HepG2 (cell line): ENCODE measurements around the gene EGFR.

Experiments
- FOXM1 ChIP-seq: sonication (generic); formaldehyde crosslinking; IDR thresholded peaks from 2 replicates; pipeline ENCODE4 v1.5.0; 2020; ENCODE audit warnings: missing genetic modification reagents
- NCOA2 ChIP-seq: sonication (generic); formaldehyde crosslinking; IDR thresholded peaks from 2 replicates; pipeline ENCODE4 v1.8.0; 2022; ENCODE audit warnings: inconsistent platforms
- NFAT5 ChIP-seq: sonication (generic); formaldehyde crosslinking; IDR thresholded peaks from 2 replicates; pipeline ENCODE4 v1.4.0; 2020; ENCODE audit warnings: missing genetic modification reagents
- NFIC ChIP-seq: IDR thresholded peaks from 2 replicates; pipeline ENCODE4 v1.6.1; 2012; ENCODE audit warnings: mild to moderate bottlenecking, low read length, inconsistent platforms
- ZFP36 ChIP-seq: fragments of 150-350 bp; IDR thresholded peaks from 2 replicates; pipeline ENCODE4 v1.6.1; 2018; ENCODE audit warnings: borderline replicate concordance, low read length, low read depth; ENCODE audit not compliant: partially characterized antibody
- ZNF720 ChIP-seq: sonication (generic); formaldehyde crosslinking; IDR thresholded peaks from 2 replicates; pipeline ENCODE4 v1.4.0; 2020; ENCODE audit warnings: missing genetic modification reagents
- ZNF724P ChIP-seq: sonication (generic); formaldehyde crosslinking; IDR thresholded peaks from 2 replicates; pipeline ENCODE4 v1.8.0; 2022; ENCODE audit warnings: missing genetic modification reagents, borderline replicate concordance
- ZNF850 ChIP-seq: sonication (generic); formaldehyde crosslinking; conservative IDR thresholded peaks from 2 replicates; pipeline ENCODE4 v1.9.0; 2021; ENCODE audit warnings: mild to moderate bottlenecking, missing genetic modification reagents
- ZNF878 ChIP-seq: sonication (generic); formaldehyde crosslinking; IDR thresholded peaks from 2 replicates; pipeline ENCODE4 v1.8.1; 2023; ENCODE audit warnings: mild to moderate bottlenecking, missing genetic modification reagents, moderate library complexity

DNA sequence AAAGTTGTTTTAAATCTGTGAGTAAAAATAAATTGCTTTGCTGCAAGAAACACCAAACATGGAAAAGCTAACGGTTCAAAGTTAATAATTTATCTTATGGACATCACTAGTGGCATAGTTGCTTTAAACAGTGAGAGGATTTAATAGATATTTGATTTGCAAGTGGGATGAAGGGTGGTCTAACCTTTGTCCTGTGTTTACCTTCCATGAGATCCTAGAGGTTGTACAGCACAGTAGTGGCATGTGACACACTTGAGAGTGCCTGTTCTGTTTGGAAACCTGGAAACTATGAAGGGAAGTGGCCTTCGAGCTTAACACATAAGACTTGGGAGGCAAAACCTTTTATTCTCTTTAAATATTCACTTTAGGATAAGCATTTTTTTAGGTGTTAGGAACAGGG lies 16.0 kb downstream of the EGFR start:
- TF ChIP-seq ZNF724P (CRISPR knock-in tag) = no peak
- TF ChIP-seq NFIC = no peak
- TF ChIP-seq FOXM1 (CRISPR knock-in tag) = no peak
- TF ChIP-seq ZNF878 (CRISPR knock-in tag) = no peak
- TF ChIP-seq NCOA2 (CRISPR knock-in tag) = no peak
- TF ChIP-seq ZNF720 = no peak
- TF ChIP-seq ZFP36 = no peak
- TF ChIP-seq NFAT5 (CRISPR knock-in tag) = no peak
- no peak for TF ChIP-seq ZNF850 (CRISPR knock-in tag)
